ENCODE measurements around the gene TAB2.

DNA sequence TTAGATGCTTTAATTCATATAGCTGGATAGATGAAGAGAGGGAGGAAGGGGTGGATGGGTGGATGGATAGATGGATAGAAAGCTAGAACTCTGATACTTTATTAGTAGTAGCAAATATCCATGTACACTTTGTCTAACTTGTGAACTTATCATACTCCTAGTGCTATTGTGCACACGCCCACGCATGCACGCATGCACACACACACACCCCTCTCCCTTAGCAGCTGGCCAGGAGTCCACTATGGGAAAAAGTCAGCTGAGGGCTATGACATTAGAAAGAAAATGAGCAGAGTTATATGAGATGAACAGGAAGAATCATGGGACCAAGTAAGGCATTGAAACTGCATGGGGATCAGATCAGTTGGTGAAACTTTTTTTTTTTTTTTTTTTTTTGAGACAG, 28.6 kb downstream of the TAB2 start:
- TF ChIP-seq, protein P1, sequence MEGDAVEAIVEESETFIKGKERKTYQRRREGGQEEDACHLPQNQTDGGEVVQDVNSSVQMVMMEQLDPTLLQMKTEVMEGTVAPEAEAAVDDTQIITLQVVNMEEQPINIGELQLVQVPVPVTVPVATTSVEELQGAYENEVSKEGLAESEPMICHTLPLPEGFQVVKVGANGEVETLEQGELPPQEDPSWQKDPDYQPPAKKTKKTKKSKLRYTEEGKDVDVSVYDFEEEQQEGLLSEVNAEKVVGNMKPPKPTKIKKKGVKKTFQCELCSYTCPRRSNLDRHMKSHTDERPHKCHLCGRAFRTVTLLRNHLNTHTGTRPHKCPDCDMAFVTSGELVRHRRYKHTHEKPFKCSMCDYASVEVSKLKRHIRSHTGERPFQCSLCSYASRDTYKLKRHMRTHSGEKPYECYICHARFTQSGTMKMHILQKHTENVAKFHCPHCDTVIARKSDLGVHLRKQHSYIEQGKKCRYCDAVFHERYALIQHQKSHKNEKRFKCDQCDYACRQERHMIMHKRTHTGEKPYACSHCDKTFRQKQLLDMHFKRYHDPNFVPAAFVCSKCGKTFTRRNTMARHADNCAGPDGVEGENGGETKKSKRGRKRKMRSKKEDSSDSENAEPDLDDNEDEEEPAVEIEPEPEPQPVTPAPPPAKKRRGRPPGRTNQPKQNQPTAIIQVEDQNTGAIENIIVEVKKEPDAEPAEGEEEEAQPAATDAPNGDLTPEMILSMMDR (IDR thresholded peaks at IDR 0.05; ENCODE audit: low read depth, low read length, poor library complexity, severe bottlenecking) = no peak
- TF ChIP-seq EZH2phosphoT487 (IDR thresholded peaks at IDR 0.05; ENCODE audit: borderline replicate concordance, low read length) = no peak

Measured in DOHH2 (cell line).